ENCODE measurements around the gene NT5C3A. TPM values are rescaled to one million over a fixed set of nuclear protein-coding genes. Genes with fewer than 3 reads are reported as not detected.

NT5C3A gene
- total and polyA plus RNA-seq, 2 of the 13 experiments (the other 11 are each of a cell fraction or from before 2014, with no cell fraction given), result 16.9 to 34.0 TPM

DNA sequence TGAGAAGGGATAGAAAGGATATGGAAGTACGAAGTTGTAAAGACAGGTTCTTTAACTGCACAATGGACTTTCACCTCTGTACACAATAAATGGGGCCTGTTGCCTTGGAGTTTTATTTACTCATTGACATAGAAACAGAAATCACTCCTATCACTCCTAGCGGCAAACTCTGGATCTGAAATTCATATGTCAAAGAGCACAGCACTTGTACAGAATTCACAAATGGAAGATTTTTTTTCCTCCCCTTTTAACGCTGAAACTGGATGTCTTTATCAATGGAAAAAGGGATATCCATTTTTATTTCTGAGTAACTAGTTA lies 18.2 kb downstream of the NT5C3A start (continued):
- TF ChIP-seq HNF4G (IDR thresholded peaks at IDR 0.05; ENCODE audit: borderline replicate concordance, low read depth, low read length), result peak; percentile 94
- TF ChIP-seq HNF4G (CRISPR knock-in tag; IDR thresholded peaks at IDR 0.05; ENCODE audit: borderline replicate concordance, low read depth), result no peak
- TF ChIP-seq, protein P1, sequence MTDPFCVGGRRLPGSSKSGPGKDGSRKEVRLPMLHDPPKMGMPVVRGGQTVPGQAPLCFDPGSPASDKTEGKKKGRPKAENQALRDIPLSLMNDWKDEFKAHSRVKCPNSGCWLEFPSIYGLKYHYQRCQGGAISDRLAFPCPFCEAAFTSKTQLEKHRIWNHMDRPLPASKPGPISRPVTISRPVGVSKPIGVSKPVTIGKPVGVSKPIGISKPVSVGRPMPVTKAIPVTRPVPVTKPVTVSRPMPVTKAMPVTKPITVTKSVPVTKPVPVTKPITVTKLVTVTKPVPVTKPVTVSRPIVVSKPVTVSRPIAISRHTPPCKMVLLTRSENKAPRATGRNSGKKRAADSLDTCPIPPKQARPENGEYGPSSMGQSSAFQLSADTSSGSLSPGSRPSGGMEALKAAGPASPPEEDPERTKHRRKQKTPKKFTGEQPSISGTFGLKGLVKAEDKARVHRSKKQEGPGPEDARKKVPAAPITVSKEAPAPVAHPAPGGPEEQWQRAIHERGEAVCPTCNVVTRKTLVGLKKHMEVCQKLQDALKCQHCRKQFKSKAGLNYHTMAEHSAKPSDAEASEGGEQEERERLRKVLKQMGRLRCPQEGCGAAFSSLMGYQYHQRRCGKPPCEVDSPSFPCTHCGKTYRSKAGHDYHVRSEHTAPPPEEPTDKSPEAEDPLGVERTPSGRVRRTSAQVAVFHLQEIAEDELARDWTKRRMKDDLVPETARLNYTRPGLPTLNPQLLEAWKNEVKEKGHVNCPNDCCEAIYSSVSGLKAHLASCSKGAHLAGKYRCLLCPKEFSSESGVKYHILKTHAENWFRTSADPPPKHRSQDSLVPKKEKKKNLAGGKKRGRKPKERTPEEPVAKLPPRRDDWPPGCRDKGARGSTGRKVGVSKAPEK (CRISPR knock-in tag; IDR thresholded peaks at IDR 0.05; ENCODE audit: borderline replicate concordance), result no peak
- TF ChIP-seq CHD4 (IDR thresholded peaks at IDR 0.05; ENCODE audit: borderline replicate concordance, low read length), result no peak
- TF ChIP-seq, protein P2, sequence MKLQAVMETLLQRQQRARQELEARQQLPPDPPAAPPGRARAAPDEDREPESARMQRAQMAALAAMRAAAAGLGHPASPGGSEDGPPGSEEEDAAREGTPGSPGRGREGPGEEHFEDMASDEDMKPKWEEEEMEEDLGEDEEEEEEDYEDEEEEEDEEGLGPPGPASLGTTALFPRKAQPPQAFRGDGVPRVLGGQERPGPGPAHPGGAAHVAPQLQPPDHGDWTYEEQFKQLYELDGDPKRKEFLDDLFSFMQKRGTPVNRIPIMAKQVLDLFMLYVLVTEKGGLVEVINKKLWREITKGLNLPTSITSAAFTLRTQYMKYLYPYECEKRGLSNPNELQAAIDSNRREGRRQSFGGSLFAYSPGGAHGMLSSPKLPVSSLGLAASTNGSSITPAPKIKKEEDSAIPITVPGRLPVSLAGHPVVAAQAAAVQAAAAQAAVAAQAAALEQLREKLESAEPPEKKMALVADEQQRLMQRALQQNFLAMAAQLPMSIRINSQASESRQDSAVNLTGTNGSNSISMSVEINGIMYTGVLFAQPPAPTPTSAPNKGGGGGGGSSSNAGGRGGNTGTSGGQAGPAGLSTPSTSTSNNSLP (IDR thresholded peaks at IDR 0.05; ENCODE audit: low read depth, low read length), result peak; percentile 99
- TF ChIP-seq, protein P3, sequence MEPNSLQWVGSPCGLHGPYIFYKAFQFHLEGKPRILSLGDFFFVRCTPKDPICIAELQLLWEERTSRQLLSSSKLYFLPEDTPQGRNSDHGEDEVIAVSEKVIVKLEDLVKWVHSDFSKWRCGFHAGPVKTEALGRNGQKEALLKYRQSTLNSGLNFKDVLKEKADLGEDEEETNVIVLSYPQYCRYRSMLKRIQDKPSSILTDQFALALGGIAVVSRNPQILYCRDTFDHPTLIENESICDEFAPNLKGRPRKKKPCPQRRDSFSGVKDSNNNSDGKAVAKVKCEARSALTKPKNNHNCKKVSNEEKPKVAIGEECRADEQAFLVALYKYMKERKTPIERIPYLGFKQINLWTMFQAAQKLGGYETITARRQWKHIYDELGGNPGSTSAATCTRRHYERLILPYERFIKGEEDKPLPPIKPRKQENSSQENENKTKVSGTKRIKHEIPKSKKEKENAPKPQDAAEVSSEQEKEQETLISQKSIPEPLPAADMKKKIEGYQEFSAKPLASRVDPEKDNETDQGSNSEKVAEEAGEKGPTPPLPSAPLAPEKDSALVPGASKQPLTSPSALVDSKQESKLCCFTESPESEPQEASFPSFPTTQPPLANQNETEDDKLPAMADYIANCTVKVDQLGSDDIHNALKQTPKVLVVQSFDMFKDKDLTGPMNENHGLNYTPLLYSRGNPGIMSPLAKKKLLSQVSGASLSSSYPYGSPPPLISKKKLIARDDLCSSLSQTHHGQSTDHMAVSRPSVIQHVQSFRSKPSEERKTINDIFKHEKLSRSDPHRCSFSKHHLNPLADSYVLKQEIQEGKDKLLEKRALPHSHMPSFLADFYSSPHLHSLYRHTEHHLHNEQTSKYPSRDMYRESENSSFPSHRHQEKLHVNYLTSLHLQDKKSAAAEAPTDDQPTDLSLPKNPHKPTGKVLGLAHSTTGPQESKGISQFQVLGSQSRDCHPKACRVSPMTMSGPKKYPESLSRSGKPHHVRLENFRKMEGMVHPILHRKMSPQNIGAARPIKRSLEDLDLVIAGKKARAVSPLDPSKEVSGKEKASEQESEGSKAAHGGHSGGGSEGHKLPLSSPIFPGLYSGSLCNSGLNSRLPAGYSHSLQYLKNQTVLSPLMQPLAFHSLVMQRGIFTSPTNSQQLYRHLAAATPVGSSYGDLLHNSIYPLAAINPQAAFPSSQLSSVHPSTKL (CRISPR knock-in tag; IDR thresholded peaks at IDR 0.05), result peak; percentile 74
- TF ChIP-seq, protein P4, sequence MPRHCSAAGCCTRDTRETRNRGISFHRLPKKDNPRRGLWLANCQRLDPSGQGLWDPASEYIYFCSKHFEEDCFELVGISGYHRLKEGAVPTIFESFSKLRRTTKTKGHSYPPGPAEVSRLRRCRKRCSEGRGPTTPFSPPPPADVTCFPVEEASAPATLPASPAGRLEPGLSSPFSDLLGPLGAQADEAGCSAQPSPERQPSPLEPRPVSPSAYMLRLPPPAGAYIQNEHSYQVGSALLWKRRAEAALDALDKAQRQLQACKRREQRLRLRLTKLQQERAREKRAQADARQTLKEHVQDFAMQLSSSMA (CRISPR knock-in tag; IDR thresholded peaks at IDR 0.05), result no peak
- peak; percentile 37; the same call in 1 of the 2 replicates for TF ChIP-seq THAP11 (CRISPR knock-in tag; IDR thresholded peaks at IDR 0.05)
- TF ChIP-seq KMT2B (CRISPR knock-in tag; IDR thresholded peaks at IDR 0.05), result 0 out of 2 replicates have a peak, but pooled peaks have one; percentile 24
- TF ChIP-seq HIVEP1 (CRISPR knock-in tag; IDR thresholded peaks at IDR 0.05), result no peak
- TF ChIP-seq SAP130 (CRISPR knock-in tag; IDR thresholded peaks at IDR 0.05; ENCODE audit: low read depth), result peak; percentile 62; the same call in 1 of the 2 replicates
- no peak for TF ChIP-seq ZNF383 (CRISPR knock-in tag; IDR thresholded peaks at IDR 0.05; ENCODE audit: borderline replicate concordance)
- peak; percentile 28; the same call in 1 of the 2 replicates for TF ChIP-seq KAT8 (CRISPR knock-in tag; IDR thresholded peaks at IDR 0.05)
- TF ChIP-seq, protein P5, sequence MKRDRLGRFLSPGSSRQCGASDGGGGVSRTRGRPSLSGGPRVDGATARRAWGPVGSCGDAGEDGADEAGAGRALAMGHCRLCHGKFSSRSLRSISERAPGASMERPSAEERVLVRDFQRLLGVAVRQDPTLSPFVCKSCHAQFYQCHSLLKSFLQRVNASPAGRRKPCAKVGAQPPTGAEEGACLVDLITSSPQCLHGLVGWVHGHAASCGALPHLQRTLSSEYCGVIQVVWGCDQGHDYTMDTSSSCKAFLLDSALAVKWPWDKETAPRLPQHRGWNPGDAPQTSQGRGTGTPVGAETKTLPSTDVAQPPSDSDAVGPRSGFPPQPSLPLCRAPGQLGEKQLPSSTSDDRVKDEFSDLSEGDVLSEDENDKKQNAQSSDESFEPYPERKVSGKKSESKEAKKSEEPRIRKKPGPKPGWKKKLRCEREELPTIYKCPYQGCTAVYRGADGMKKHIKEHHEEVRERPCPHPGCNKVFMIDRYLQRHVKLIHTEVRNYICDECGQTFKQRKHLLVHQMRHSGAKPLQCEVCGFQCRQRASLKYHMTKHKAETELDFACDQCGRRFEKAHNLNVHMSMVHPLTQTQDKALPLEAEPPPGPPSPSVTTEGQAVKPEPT (CRISPR knock-in tag; IDR thresholded peaks at IDR 0.05; ENCODE audit: low read depth), result no peak
- TF ChIP-seq RBM22 (optimal IDR thresholded peaks at IDR 0.05; ENCODE audit: low read length), result peak; percentile 1
- TF ChIP-seq MAZ (IDR thresholded peaks at IDR 0.05; ENCODE audit: borderline replicate concordance, low read depth, low read length), result no peak
- TF ChIP-seq MAZ (CRISPR knock-in tag; IDR thresholded peaks at IDR 0.05; ENCODE audit: low read depth), result no peak
- 0 out of 2 replicates have a peak, but pooled peaks have one; percentile 9 for TF ChIP-seq FOXO1 (CRISPR knock-in tag; IDR thresholded peaks at IDR 0.05)
- 0 out of 2 replicates have a peak, but pooled peaks have one; percentile 21 for TF ChIP-seq MED1 (CRISPR knock-in tag; IDR thresholded peaks at IDR 0.05)
- no peak for TF ChIP-seq ZNF773 (CRISPR knock-in tag; IDR thresholded peaks at IDR 0.05; ENCODE audit: borderline replicate concordance)

Data from HepG2 (cell line).